SK-N-SH treated with all-trans-retinoic acid at 6 μM for 48 hours (cell line): Measurements from ENCODE around the gene DCD.

Experiments
- ATAC-seq: fragments of 200-7000 bp; cut with Tn5 transposase; 3 replicates; pipeline ENCODE4 v1.9.1; 2020; ENCODE audit warnings: mild to moderate bottlenecking, moderate library complexity
- ARNTL ChIP-seq: fragments of 450-650 bp; formaldehyde crosslinking; IDR thresholded peaks from 2 replicates; pipeline ENCODE4 v1.5.0; 2020; ENCODE audit warnings: low read depth, mild to moderate bottlenecking, moderate library complexity, borderline replicate concordance
- BACH2 ChIP-seq: fragments of 250-450 bp; sonication (Bioruptor Pico); IDR thresholded peaks from 2 replicates; pipeline ENCODE4 v1.9.0; 2021; ENCODE audit warnings: mild to moderate bottlenecking, borderline replicate concordance
- CREB5 ChIP-seq: fragments of 250-450 bp; sonication (Bioruptor Pico); IDR thresholded peaks from 2 replicates; pipeline ENCODE4 v1.5.1; 2020; ENCODE audit warnings: low read depth, mild to moderate bottlenecking, moderate library complexity
- CSDC2 ChIP-seq: fragments of 250-450 bp; sonication (Bioruptor Pico); IDR thresholded peaks from 2 replicates; pipeline ENCODE4 v1.5.0; 2020; ENCODE audit warnings: mild to moderate bottlenecking, moderate library complexity
- ESRRG ChIP-seq: fragments of 250-450 bp; sonication (Bioruptor Pico); IDR thresholded peaks from 2 replicates; pipeline ENCODE4 v1.6.1; 2021; ENCODE audit warnings: mild to moderate bottlenecking
- GLIS3 ChIP-seq: fragments of 250-450 bp; sonication (Bioruptor Pico); IDR thresholded peaks from 2 replicates; pipeline ENCODE4 v1.5.0; 2020; ENCODE audit warnings: mild to moderate bottlenecking, moderate library complexity
- ISL1 ChIP-seq: fragments of 250-450 bp; sonication (Bioruptor Pico); IDR thresholded peaks from 2 replicates; pipeline ENCODE4 v2.1.2; 2022; ENCODE audit warnings: mild to moderate bottlenecking, moderate library complexity
- OSR1 ChIP-seq: fragments of 250-450 bp; sonication (Bioruptor Pico); IDR thresholded peaks from 2 replicates; pipeline ENCODE4 v1.8.0; 2022; ENCODE audit warnings: moderate library complexity, mild to moderate bottlenecking, inconsistent platforms
- PPARA ChIP-seq: fragments of 250-450 bp; sonication (Bioruptor Pico); IDR thresholded peaks from 2 replicates; pipeline ENCODE4 v1.5.0; 2020; ENCODE audit warnings: mild to moderate bottlenecking, borderline replicate concordance
- RARB ChIP-seq: fragments of 250-450 bp; sonication (Bioruptor Pico); IDR thresholded peaks from 2 replicates; pipeline ENCODE4 v1.8.0; 2021; ENCODE audit warnings: mild to moderate bottlenecking, moderate library complexity
- SNAI2 ChIP-seq: fragments of 250-450 bp; sonication (Bioruptor Pico); IDR thresholded peaks from 2 replicates; pipeline ENCODE4 v1.5.0; 2020; ENCODE audit warnings: mild to moderate bottlenecking, moderate library complexity
- TCF4 ChIP-seq: fragments of 250-450 bp; sonication (Bioruptor Pico); IDR thresholded peaks from 2 replicates; pipeline ENCODE4 v1.8.0; 2021; ENCODE audit warnings: mild to moderate bottlenecking, moderate library complexity, borderline replicate concordance
- TOX ChIP-seq: fragments of 250-450 bp; sonication (Bioruptor Pico); IDR thresholded peaks from 2 replicates; pipeline ENCODE4 v1.8.0; 2021; ENCODE audit warnings: mild to moderate bottlenecking, moderate library complexity, borderline replicate concordance
- ZC3H10 ChIP-seq: fragments of 250-450 bp; sonication (Bioruptor Pico); IDR thresholded peaks from 2 replicates; pipeline ENCODE4 v1.5.1; 2021; ENCODE audit warnings: mild to moderate bottlenecking, moderate library complexity
- ZFP3 ChIP-seq: fragments of 250-450 bp; sonication (Bioruptor Pico); IDR thresholded peaks from 2 replicates; pipeline ENCODE4 v1.5.0; 2020; ENCODE audit warnings: mild to moderate bottlenecking, moderate library complexity
- ZFP30 ChIP-seq: fragments of 450-650 bp; formaldehyde crosslinking; IDR thresholded peaks from 2 replicates; pipeline ENCODE4 v1.5.0; 2022; ENCODE audit warnings: mild to moderate bottlenecking, moderate library complexity
- ZNF565 ChIP-seq: fragments of 450-650 bp; formaldehyde crosslinking; conservative IDR thresholded peaks from 2 replicates; pipeline ENCODE4 v1.5.0; 2020; ENCODE audit warnings: low read depth, mild to moderate bottlenecking, moderate library complexity
- ZNF70 ChIP-seq: fragments of 450-650 bp; formaldehyde crosslinking; IDR thresholded peaks from 2 replicates; pipeline ENCODE4 v1.5.0; 2020; ENCODE audit warnings: mild to moderate bottlenecking, moderate library complexity
- ZNF8 ChIP-seq: fragments of 450-650 bp; formaldehyde crosslinking; IDR thresholded peaks from 2 replicates; pipeline ENCODE4 v1.5.0; 2020; ENCODE audit warnings: mild to moderate bottlenecking, moderate library complexity
- TF ChIP-seq, protein P1 (sequence below): fragments of 250-450 bp; sonication (Bioruptor Pico); IDR thresholded peaks from 2 replicates; pipeline ENCODE4 v1.5.0; 2020; ENCODE audit warnings: mild to moderate bottlenecking, moderate library complexity
- TF ChIP-seq, protein P2 (sequence below): fragments of 250-450 bp; sonication (Bioruptor Pico); IDR thresholded peaks from 2 replicates; pipeline ENCODE4 v1.5.1; 2021; ENCODE audit warnings: mild to moderate bottlenecking, moderate library complexity
- TF ChIP-seq, protein P3 (sequence below): fragments of 250-450 bp; sonication (Bioruptor Pico); IDR thresholded peaks from 2 replicates; pipeline ENCODE4 v1.8.0; 2020; ENCODE audit warnings: mild to moderate bottlenecking, moderate library complexity, borderline replicate concordance

DCD gene

GRCh38 chr12:54631551-54631950 lies 16.6 kb downstream of the DCD start:
- TF ChIP-seq PPARA (CRISPR knock-in tag) (no peak), BACH2 (CRISPR knock-in tag) (no peak), TOX (CRISPR knock-in tag) (no peak), RARB (no peak), GLIS3 (CRISPR knock-in tag) (no peak), SNAI2 (no peak), ARNTL (no peak), ZC3H10 (no peak), ISL1 (CRISPR knock-in tag) (no peak), ZFP3 (CRISPR knock-in tag) (no peak), ZFP30 (no peak), CREB5 (CRISPR knock-in tag) (no peak), ZNF565 (CRISPR knock-in tag) (no peak), OSR1 (CRISPR knock-in tag) (no peak), ESRRG (CRISPR knock-in tag) (no peak), CSDC2 (CRISPR knock-in tag) (no peak), ZNF70 (CRISPR knock-in tag) (no peak)
- TF ChIP-seq, protein P1, sequence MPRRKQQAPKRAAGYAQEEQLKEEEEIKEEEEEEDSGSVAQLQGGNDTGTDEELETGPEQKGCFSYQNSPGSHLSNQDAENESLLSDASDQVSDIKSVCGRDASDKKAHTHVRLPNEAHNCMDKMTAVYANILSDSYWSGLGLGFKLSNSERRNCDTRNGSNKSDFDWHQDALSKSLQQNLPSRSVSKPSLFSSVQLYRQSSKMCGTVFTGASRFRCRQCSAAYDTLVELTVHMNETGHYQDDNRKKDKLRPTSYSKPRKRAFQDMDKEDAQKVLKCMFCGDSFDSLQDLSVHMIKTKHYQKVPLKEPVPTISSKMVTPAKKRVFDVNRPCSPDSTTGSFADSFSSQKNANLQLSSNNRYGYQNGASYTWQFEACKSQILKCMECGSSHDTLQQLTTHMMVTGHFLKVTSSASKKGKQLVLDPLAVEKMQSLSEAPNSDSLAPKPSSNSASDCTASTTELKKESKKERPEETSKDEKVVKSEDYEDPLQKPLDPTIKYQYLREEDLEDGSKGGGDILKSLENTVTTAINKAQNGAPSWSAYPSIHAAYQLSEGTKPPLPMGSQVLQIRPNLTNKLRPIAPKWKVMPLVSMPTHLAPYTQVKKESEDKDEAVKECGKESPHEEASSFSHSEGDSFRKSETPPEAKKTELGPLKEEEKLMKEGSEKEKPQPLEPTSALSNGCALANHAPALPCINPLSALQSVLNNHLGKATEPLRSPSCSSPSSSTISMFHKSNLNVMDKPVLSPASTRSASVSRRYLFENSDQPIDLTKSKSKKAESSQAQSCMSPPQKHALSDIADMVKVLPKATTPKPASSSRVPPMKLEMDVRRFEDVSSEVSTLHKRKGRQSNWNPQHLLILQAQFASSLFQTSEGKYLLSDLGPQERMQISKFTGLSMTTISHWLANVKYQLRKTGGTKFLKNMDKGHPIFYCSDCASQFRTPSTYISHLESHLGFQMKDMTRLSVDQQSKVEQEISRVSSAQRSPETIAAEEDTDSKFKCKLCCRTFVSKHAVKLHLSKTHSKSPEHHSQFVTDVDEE (CRISPR knock-in tag): no peak
- TF ChIP-seq, protein P2, sequence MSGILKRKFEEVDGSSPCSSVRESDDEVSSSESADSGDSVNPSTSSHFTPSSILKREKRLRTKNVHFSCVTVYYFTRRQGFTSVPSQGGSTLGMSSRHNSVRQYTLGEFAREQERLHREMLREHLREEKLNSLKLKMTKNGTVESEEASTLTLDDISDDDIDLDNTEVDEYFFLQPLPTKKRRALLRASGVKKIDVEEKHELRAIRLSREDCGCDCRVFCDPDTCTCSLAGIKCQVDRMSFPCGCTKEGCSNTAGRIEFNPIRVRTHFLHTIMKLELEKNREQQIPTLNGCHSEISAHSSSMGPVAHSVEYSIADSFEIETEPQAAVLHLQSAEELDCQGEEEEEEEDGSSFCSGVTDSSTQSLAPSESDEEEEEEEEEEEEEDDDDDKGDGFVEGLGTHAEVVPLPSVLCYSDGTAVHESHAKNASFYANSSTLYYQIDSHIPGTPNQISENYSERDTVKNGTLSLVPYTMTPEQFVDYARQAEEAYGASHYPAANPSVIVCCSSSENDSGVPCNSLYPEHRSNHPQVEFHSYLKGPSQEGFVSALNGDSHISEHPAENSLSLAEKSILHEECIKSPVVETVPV (CRISPR knock-in tag): no peak
- TF ChIP-seq, protein P3, sequence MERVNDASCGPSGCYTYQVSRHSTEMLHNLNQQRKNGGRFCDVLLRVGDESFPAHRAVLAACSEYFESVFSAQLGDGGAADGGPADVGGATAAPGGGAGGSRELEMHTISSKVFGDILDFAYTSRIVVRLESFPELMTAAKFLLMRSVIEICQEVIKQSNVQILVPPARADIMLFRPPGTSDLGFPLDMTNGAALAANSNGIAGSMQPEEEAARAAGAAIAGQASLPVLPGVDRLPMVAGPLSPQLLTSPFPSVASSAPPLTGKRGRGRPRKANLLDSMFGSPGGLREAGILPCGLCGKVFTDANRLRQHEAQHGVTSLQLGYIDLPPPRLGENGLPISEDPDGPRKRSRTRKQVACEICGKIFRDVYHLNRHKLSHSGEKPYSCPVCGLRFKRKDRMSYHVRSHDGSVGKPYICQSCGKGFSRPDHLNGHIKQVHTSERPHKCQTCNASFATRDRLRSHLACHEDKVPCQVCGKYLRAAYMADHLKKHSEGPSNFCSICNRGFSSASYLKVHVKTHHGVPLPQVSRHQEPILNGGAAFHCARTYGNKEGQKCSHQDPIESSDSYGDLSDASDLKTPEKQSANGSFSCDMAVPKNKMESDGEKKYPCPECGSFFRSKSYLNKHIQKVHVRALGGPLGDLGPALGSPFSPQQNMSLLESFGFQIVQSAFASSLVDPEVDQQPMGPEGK (CRISPR knock-in tag): no peak
- no peak for ATAC-seq

GRCh38 chr12:54629925-54630324 lies 18.2 kb downstream of the DCD start:
- TF ChIP-seq ZC3H10 (no peak), CSDC2 (CRISPR knock-in tag) (no peak)
- TF ChIP-seq, protein P3 (CRISPR knock-in tag): no peak
- TF ChIP-seq, all 23 proteins: peak for 0
- no peak for ATAC-seq

DNA sequence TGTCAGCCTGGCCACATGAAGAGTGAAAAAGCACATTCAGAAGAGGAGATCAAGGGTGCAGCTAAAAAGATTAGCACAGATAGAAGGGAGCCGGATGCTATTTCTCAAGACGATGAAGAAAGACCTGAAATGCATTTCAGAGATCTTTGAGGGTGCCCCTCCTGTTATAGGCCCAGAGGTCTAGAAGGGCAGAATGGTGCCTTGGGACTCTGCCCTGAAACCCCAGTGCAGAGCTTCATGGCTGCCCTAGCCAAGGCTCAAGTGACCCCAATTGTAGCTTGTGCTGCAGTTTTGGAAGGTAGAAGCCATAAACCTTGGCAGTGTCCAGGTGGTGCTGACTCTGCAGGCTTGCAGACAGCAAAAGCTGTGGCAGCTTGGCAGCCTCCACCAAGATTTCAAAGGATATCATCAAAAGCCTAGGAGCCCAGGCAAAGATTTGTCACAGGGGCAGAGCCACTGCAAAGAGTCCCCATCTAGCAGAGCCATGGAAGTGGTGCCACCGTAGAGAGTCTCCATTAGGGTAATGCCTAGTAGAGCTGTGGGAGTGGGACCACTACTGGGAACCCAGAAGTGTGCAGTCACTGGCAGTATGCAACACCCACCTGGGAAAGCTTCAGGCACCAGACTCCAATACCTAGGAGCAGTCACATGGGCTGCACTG lies 19.8 kb downstream of the DCD start:
- no peak for TF ChIP-seq ISL1 (CRISPR knock-in tag)
- TF ChIP-seq ESRRG (CRISPR knock-in tag): no peak
- no peak for ATAC-seq

DNA sequence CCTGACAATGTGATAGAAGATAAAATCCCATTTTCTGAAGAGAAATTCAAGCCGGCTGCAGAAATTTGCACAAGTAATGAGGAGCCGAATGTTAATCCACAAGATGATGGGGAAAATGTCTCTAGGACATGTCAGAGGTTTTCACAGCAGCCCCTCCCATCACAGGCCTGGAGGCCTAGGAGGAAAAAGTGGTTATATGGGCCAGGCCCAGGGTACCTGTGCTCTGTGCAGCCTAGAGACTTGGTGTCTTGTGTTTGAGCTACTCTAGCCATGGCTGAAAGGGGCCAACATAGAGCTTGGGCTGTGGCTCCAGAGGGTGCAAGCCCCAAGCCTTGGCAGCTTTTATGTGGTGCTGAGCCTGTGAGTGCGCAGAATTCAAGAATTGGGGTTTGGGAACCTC lies 20.9 kb downstream of the DCD start:
- no peak for ATAC-seq
- no peak for TF ChIP-seq CREB5 (CRISPR knock-in tag)
- no peak for TF ChIP-seq RARB
- no peak for TF ChIP-seq TCF4 (CRISPR knock-in tag)
- TF ChIP-seq GLIS3 (CRISPR knock-in tag): no peak
- TF ChIP-seq ZFP3 (CRISPR knock-in tag): no peak
- TF ChIP-seq TOX (CRISPR knock-in tag): no peak
- no peak for TF ChIP-seq ESRRG (CRISPR knock-in tag)
- no peak for TF ChIP-seq ZNF8 (CRISPR knock-in tag)
- no peak for TF ChIP-seq ZNF565 (CRISPR knock-in tag)
- no peak for TF ChIP-seq ISL1 (CRISPR knock-in tag)
- TF ChIP-seq, protein P1 (CRISPR knock-in tag): no peak
- no peak for TF ChIP-seq ARNTL
